Globus pallidus (tissue), 1 donor: ENCODE measurements around the gene ROBO4.

Experiments used
- DNase-seq: peaks from one replicate; pipeline ENCODE4 v3.0.0-alpha.2; 2015; ENCODE audit warnings: low spot score

Gene ROBO4

GRCh38 chr11:124840666-124841065 lies 57.0 kb downstream of the ROBO4 start:
- no peak for DNase-seq

- DNase-seq, result no peak
Observed at GRCh38 chr11:124839972-124840621, 57.6 kb downstream of the ROBO4 start.

GRCh38 chr11:124839128-124839971 lies 58.3 kb downstream of the ROBO4 start:
- DNase-seq, result no peak

- DNase-seq, result no peak
Observed at GRCh38 chr11:124838805-124839127, 58.9 kb downstream of the ROBO4 start.

- peak; percentile 70 for DNase-seq
Observed at GRCh38 chr11:124837491-124837856, 60.2 kb downstream of the ROBO4 start.

GRCh38 chr11:124835918-124836317 lies 61.7 kb downstream of the ROBO4 start:
- no peak for DNase-seq

- DNase-seq, result no peak
Observed at GRCh38 chr11:124834526-124835180, 63.0 kb downstream of the ROBO4 start.
